DND-41 (cell line): ENCODE results near the gene MAPRE3.

Experiments
- EZH2 ChIP-seq: IDR thresholded peaks from 3 replicates; pipeline ENCODE4 v1.6.1; 2012; ENCODE audit warnings: borderline replicate concordance, low read depth, mild to moderate bottlenecking, moderate library complexity, low read length, inconsistent platforms; ENCODE audit not compliant: severe bottlenecking
- TF ChIP-seq, protein P1 (sequence below): IDR thresholded peaks from 2 replicates; pipeline ENCODE4 v1.5.1; 2012; ENCODE audit warnings: borderline replicate concordance, low read length, moderate library complexity, mild to moderate bottlenecking; ENCODE audit not compliant: poor library complexity, severe bottlenecking; ENCODE audit errors: extremely low read depth

DNA sequence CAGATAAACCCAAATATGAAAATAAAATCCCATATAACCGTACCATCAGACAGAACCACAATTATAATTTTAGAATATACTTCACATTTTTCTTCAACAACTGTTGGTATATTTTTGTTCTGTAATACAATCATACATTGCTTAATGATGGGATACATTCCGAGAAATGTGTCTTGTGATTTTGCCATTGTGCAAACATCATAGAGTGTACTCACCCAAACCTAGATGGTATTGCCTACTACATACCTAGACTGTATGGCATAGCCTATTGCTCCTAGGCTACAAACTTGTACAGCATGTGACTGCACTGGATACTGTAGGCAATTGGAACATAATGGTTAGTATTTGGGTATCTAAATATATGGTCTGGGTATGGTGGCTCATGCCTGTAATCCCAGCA is 30.6 kb downstream of the MAPRE3 start:
- TF ChIP-seq, protein P1, sequence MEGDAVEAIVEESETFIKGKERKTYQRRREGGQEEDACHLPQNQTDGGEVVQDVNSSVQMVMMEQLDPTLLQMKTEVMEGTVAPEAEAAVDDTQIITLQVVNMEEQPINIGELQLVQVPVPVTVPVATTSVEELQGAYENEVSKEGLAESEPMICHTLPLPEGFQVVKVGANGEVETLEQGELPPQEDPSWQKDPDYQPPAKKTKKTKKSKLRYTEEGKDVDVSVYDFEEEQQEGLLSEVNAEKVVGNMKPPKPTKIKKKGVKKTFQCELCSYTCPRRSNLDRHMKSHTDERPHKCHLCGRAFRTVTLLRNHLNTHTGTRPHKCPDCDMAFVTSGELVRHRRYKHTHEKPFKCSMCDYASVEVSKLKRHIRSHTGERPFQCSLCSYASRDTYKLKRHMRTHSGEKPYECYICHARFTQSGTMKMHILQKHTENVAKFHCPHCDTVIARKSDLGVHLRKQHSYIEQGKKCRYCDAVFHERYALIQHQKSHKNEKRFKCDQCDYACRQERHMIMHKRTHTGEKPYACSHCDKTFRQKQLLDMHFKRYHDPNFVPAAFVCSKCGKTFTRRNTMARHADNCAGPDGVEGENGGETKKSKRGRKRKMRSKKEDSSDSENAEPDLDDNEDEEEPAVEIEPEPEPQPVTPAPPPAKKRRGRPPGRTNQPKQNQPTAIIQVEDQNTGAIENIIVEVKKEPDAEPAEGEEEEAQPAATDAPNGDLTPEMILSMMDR, result no peak
- TF ChIP-seq EZH2, result no peak
